Measurements from ENCODE around the gene LRP2.

The LRP2 gene

DNA sequence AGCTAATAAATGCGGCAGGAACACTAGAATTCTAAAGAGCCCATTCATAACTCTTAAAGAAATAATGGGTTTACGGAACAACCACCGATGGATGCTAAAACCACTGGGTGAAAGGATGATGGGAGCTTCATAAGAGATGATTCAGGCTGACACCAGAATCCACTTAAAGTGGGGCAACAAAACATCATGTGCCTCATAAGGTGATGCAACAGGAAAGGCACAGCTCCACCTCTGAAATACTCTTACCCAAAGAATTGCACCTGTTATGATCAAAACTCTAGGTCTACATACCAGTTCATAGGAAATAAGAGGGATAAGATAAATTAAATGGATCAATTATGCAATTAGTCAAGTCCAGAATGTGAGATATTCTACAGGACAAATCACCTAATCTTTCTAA lies 161.6 kb downstream of the LRP2 start:
- TF ChIP-seq, protein P1, sequence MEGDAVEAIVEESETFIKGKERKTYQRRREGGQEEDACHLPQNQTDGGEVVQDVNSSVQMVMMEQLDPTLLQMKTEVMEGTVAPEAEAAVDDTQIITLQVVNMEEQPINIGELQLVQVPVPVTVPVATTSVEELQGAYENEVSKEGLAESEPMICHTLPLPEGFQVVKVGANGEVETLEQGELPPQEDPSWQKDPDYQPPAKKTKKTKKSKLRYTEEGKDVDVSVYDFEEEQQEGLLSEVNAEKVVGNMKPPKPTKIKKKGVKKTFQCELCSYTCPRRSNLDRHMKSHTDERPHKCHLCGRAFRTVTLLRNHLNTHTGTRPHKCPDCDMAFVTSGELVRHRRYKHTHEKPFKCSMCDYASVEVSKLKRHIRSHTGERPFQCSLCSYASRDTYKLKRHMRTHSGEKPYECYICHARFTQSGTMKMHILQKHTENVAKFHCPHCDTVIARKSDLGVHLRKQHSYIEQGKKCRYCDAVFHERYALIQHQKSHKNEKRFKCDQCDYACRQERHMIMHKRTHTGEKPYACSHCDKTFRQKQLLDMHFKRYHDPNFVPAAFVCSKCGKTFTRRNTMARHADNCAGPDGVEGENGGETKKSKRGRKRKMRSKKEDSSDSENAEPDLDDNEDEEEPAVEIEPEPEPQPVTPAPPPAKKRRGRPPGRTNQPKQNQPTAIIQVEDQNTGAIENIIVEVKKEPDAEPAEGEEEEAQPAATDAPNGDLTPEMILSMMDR (IDR thresholded peaks at IDR 0.05; ENCODE audit: low read depth, low read length, missing control alignments) = no peak
- no peak for DNase-seq (ENCODE audit: low read depth)

DNA sequence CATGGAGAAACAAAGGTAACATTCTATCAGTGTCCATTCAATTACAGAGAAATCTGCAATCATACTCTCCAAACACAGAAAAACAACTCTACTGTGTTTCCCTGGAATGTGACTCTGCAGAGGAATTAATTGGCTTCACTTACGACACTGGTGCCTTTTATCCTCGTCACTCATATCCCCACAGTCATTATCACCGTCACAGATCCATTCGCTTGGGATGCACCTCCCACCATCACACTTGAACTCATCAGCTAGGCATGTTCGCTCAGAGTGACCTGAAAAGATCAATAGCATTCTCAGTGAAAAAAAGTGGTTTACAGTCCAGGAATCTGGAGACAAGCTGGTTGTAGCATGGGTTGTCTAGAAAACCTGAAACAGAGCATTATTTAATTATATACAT lies 168.7 kb downstream of the LRP2 start:
- TF ChIP-seq, protein P1 (IDR thresholded peaks at IDR 0.05; ENCODE audit: low read depth, low read length, missing control alignments) = no peak
- no peak for DNase-seq (ENCODE audit: low read depth)
- no peak overlapping the region for H3K4me3 ChIP-seq (ENCODE audit: low read depth, low read length)

More for the DNA sequence above, 161.6 kb downstream of the LRP2 start:
- no peak overlapping the region for H3K4me3 ChIP-seq (ENCODE audit: low read depth, low read length)

DNA sequence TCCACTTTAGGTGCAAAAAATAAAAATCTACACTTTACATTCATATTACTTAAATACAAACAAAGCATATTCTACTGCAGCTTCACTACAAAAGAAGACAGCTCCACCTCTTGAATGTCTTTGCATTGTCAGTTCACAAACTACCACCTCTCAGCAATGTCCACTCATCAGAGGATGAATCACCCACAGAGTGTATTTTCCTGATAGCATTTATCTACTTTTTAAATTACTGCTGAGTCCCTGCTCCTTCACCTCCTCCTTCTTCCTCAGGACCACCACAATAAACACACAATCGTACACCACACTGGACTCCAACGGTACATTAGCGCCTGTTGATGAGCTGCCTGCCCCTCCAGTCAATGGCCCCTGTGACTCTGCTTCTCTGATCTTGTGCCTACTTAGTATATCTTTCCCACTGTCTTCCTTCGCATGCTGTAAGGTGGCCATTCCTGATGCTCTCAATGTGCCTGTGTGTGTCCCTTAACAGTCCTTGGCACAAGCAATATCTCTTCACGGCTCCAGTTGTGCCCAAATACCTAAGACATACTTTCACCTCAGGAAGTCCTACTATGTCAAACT lies 172.0 kb downstream of the LRP2 start:
- H3K4me3 ChIP-seq (ENCODE audit: low read depth, low read length) = no peak overlapping the region
- TF ChIP-seq, protein P1 (IDR thresholded peaks at IDR 0.05; ENCODE audit: low read depth, low read length, missing control alignments) = no peak
- DNase-seq (ENCODE audit: low read depth) = no peak

DNA sequence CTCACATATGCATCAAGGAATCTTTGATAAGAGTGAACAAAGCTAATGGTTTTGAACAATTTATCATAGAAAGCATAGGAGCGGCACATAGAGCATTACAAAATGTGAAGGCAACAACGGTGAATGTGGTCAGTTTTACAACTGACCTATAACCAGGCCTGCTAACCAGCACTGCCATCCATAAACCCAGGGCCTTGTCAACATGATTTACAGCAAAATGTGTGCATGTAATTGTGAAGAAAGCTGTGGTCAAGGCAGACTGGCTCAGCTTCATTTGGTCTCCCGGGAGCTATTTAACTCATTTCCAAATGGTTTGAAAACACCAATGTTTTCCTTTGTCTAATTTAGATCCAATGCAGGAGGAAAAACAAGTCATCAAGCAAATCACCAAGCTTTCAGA lies 173.2 kb downstream of the LRP2 start:
- TF ChIP-seq, protein P1 (IDR thresholded peaks at IDR 0.05; ENCODE audit: low read depth, low read length, missing control alignments) = no peak
- no peak overlapping the region for H3K4me3 ChIP-seq (ENCODE audit: low read depth, low read length)
- no peak for DNase-seq (ENCODE audit: low read depth)

DNA sequence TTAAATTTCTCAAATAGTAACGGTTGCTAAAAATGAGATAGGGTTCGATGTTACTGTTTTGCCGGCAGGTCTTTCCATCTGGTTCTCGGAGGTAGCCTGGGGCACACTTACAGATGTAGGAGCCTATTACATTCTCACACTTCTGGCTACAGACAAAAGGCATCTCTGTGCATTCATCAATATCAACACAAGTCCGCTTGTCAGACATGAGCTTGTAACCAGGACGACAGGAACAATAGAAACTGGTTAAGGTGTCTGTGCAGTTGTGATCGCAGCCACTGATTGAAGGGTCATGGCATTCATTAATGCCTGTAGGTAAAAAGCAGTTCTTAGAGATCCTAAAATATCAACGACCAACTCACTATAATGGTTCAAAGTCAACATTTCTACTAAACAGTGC lies 176.6 kb downstream of the LRP2 start:
- no peak for DNase-seq (ENCODE audit: low read depth)
- TF ChIP-seq, protein P1 (IDR thresholded peaks at IDR 0.05; ENCODE audit: low read depth, low read length, missing control alignments) = no peak
- H3K4me3 ChIP-seq (ENCODE audit: low read depth, low read length) = no peak overlapping the region

DNA sequence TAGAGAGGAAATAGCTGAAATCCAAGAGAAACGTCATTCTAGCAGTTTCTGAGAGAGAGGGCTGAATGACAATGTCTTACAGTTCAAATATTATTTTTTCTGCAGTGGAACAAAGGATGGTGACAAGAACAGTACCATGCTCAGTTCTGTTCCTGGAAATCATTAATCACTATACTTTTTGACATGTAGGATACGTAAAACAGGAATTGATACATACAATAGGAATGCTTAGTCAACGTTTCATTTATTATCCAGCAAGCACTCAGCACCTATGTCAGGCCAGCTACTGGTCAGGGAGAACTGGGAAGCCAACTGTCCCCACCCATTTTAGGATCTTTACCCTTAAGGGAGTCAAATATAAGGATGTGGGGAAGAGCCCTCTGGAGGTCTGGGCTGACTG lies 178.3 kb downstream of the LRP2 start:
- DNase-seq (ENCODE audit: low read depth) = no peak
- H3K4me3 ChIP-seq (ENCODE audit: low read depth, low read length) = no peak overlapping the region
- TF ChIP-seq, protein P1 (IDR thresholded peaks at IDR 0.05; ENCODE audit: low read depth, low read length, missing control alignments) = no peak

DNA sequence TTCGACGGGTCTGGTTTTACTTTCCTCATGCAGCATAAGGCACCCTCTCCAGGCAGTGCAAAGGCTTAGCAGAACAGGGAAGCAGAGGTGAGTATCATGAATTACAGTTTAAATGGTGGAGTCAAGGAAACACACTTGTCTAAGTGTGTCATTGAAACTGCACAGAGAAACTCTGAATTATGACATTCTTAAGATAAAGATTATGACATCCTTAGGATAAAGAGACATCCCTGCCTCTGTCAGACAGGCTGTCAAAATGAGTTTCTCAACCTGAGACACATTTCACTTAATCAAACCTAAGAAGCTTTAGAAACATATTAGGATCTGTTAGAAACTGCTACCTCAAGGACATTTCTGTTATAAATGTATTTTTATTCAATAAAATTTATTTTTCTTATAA lies 179.8 kb downstream of the LRP2 start:
- TF ChIP-seq, protein P1 (IDR thresholded peaks at IDR 0.05; ENCODE audit: low read depth, low read length, missing control alignments) = no peak
- DNase-seq (ENCODE audit: low read depth) = no peak
- no peak overlapping the region for H3K4me3 ChIP-seq (ENCODE audit: low read depth, low read length)
